ENCODE measurements around the gene TTLL9.

The TTLL9 gene

DNA sequence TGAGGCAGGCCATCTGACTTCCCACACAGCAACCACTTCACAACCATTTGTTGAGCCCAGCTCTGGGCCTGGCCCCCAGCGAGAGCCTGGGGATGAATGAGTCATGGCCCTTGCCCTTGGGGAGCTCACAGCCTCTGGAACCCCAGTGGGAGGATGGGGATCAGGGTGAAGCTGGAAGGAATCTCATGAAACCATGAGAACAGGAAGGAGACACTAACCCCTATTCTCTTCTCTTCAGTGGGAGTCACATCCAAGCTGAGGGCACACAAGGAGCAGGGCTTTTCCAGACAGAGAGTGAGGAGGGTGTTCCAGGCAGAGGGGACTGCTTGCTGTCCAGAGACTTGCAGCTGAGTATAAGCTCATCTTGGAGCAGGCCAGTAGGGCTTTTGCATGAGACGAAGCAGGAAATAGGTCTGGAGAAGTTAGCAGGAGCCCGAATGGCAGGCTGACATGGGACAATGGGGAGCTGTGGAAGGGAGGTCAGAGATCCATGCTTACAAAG, 32.5 kb upstream of the TTLL9 start:
- peak; percentile 8 for ATAC-seq
- no peak for TF ChIP-seq TCF4 (CRISPR knock-in tag; IDR thresholded peaks at IDR 0.05; ENCODE audit: borderline replicate concordance)
- TF ChIP-seq, protein P1, sequence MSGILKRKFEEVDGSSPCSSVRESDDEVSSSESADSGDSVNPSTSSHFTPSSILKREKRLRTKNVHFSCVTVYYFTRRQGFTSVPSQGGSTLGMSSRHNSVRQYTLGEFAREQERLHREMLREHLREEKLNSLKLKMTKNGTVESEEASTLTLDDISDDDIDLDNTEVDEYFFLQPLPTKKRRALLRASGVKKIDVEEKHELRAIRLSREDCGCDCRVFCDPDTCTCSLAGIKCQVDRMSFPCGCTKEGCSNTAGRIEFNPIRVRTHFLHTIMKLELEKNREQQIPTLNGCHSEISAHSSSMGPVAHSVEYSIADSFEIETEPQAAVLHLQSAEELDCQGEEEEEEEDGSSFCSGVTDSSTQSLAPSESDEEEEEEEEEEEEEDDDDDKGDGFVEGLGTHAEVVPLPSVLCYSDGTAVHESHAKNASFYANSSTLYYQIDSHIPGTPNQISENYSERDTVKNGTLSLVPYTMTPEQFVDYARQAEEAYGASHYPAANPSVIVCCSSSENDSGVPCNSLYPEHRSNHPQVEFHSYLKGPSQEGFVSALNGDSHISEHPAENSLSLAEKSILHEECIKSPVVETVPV (CRISPR knock-in tag; IDR thresholded peaks at IDR 0.05): no peak
- no peak for TF ChIP-seq ZC3H10 (CRISPR knock-in tag; IDR thresholded peaks at IDR 0.05)

DNA sequence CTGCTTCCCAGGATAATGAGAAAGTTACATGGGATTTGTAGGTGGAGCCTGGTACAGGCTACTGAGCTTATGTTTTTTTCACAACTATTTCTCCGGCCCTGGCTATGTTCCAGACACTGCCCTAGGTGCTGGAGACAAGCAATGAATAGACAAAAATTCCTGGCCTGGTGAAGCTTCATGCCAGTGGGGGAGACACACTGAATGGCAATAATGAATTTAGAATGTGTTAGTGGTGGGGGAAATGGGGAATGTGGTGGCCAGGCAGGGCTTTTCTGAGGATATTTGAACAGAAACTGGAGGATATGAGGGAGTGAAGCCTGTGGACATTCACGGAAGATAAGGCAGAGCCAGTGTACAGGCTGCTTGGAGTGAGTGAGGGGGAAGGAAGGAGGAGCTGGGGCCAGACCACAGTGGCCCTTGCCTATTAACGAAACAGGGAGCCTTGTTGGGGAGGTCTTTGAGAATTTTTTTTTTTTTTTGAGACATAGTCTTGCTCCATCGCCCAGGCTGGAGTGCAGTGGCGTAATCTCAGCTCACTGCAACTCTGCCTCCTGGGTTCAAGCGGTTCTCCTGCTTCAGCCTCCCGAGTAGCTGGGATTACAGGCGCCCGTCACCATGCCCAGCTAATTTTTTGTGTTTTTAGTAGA, 31.7 kb upstream of the TTLL9 start:
- TF ChIP-seq ZFP30 (CRISPR knock-in tag; IDR thresholded peaks at IDR 0.05): no peak
- TF ChIP-seq ESRRG (CRISPR knock-in tag; IDR thresholded peaks at IDR 0.05): no peak
- no peak for ATAC-seq

DNA sequence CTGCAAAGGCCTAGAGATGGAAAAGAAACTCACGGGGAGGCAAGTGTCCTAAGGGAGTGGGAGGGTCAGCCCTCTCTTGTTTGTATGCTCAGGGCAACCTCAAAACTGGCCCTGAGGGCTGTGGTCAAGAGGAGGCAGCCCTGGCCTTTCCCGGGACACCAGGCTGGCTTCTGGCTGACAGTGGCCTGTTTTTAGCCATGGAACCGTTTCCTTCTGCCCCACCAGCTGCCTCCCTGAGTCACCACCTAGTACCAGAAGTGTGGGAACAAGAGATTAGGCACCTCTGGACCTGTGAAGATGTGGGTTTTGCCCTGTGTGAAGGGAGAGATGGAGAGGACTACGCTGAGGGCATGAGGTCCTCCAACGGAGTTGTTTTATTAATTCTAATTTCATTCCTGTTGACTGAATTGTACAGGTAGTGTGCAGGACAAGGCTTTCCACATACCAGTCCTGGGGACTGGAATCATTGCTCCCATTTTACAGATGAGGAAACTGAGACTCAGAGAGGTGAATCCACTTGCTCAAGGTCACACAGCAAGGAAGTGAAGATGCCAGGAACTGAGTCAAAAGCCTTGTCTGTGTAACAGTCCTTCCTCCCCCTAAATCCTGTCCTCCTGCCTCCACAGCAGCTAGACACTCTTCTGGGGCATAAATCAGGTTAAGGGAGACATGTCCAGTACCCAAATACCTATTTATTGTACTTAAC, 30.5 kb upstream of the TTLL9 start:
- TF ChIP-seq ZNF70 (CRISPR knock-in tag; IDR thresholded peaks at IDR 0.05) (no peak), ZFP30 (CRISPR knock-in tag; IDR thresholded peaks at IDR 0.05) (no peak), ZNF565 (CRISPR knock-in tag; conservative IDR thresholded peaks at IDR 0.05; ENCODE audit: low read depth) (no peak), ZC3H10 (CRISPR knock-in tag; IDR thresholded peaks at IDR 0.05) (no peak), ESRRG (CRISPR knock-in tag; IDR thresholded peaks at IDR 0.05) (no peak), SNAI2 (CRISPR knock-in tag; IDR thresholded peaks at IDR 0.05) (no peak), ISL1 (CRISPR knock-in tag; IDR thresholded peaks at IDR 0.05) (no peak), RARB (CRISPR knock-in tag; IDR thresholded peaks at IDR 0.05) (no peak), ZFP3 (CRISPR knock-in tag; IDR thresholded peaks at IDR 0.05) (no peak), ZNF8 (CRISPR knock-in tag; IDR thresholded peaks at IDR 0.05) (no peak), TOX (CRISPR knock-in tag; IDR thresholded peaks at IDR 0.05; ENCODE audit: borderline replicate concordance) (no peak), ARNTL (CRISPR knock-in tag; IDR thresholded peaks at IDR 0.05; ENCODE audit: borderline replicate concordance, low read depth) (no peak), OSR1 (CRISPR knock-in tag; IDR thresholded peaks at IDR 0.05) (no peak)
- TF ChIP-seq, protein P2, sequence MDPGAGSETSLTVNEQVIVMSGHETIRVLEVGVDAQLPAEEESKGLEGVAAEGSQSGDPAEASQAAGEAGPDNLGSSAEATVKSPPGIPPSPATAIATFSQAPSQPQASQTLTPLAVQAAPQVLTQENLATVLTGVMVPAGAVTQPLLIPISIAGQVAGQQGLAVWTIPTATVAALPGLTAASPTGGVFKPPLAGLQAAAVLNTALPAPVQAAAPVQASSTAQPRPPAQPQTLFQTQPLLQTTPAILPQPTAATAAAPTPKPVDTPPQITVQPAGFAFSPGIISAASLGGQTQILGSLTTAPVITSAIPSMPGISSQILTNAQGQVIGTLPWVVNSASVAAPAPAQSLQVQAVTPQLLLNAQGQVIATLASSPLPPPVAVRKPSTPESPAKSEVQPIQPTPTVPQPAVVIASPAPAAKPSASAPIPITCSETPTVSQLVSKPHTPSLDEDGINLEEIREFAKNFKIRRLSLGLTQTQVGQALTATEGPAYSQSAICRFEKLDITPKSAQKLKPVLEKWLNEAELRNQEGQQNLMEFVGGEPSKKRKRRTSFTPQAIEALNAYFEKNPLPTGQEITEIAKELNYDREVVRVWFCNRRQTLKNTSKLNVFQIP (CRISPR knock-in tag; IDR thresholded peaks at IDR 0.05; ENCODE audit: borderline replicate concordance, low read depth): no peak
- TF ChIP-seq, protein P3, sequence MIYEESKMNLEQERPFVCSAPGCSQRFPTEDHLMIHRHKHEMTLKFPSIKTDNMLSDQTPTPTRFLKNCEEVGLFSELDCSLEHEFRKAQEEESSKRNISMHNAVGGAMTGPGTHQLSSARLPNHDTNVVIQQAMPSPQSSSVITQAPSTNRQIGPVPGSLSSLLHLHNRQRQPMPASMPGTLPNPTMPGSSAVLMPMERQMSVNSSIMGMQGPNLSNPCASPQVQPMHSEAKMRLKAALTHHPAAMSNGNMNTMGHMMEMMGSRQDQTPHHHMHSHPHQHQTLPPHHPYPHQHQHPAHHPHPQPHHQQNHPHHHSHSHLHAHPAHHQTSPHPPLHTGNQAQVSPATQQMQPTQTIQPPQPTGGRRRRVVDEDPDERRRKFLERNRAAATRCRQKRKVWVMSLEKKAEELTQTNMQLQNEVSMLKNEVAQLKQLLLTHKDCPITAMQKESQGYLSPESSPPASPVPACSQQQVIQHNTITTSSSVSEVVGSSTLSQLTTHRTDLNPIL (CRISPR knock-in tag; IDR thresholded peaks at IDR 0.05; ENCODE audit: low read depth): no peak
- TF ChIP-seq, protein P4, sequence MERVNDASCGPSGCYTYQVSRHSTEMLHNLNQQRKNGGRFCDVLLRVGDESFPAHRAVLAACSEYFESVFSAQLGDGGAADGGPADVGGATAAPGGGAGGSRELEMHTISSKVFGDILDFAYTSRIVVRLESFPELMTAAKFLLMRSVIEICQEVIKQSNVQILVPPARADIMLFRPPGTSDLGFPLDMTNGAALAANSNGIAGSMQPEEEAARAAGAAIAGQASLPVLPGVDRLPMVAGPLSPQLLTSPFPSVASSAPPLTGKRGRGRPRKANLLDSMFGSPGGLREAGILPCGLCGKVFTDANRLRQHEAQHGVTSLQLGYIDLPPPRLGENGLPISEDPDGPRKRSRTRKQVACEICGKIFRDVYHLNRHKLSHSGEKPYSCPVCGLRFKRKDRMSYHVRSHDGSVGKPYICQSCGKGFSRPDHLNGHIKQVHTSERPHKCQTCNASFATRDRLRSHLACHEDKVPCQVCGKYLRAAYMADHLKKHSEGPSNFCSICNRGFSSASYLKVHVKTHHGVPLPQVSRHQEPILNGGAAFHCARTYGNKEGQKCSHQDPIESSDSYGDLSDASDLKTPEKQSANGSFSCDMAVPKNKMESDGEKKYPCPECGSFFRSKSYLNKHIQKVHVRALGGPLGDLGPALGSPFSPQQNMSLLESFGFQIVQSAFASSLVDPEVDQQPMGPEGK (CRISPR knock-in tag; IDR thresholded peaks at IDR 0.05; ENCODE audit: borderline replicate concordance): no peak
- TF ChIP-seq, protein P1 (CRISPR knock-in tag; IDR thresholded peaks at IDR 0.05): no peak
- no peak for ATAC-seq
